GM12878 (cell line): ENCODE data around the gene HAAO. TPM values are rescaled to one million over a fixed set of nuclear protein-coding genes. Genes with fewer than 3 reads are reported as not detected.

ENCODE experiments used
- CBX3 ChIP-seq: fragments of 200-600 bp; sonication (generic); IDR thresholded peaks from 2 replicates; pipeline ENCODE4 v1.6.1; 2016; ENCODE audit warnings: low read depth, borderline replicate concordance
- EGR1 ChIP-seq, 2 experiments: IDR thresholded peaks; 1 replicate in 1 of 2; 2 replicates in 1 of 2; pipeline ENCODE4 v1.6.1; 2011 to 2012; ENCODE audit warnings: low read depth in 2 of 2, low read length in 2 of 2, borderline replicate concordance in 1 of 2, mild to moderate bottlenecking in 1 of 2, moderate library complexity in 1 of 2
- KDM1A ChIP-seq: fragments of 200-600 bp; sonication (generic); IDR thresholded peaks from 2 replicates; pipeline ENCODE4 v1.6.1; 2016; ENCODE audit warnings: borderline replicate concordance
- MEF2A ChIP-seq: IDR thresholded peaks from 2 replicates; pipeline ENCODE4 v1.6.1; 2011; ENCODE audit warnings: low read depth, mild to moderate bottlenecking, low read length, moderate library complexity; ENCODE audit not compliant: insufficient read depth
- POU2F2 ChIP-seq: IDR thresholded peaks from 3 replicates; pipeline ENCODE4 v1.6.1; 2011; ENCODE audit warnings: low read depth, mild to moderate bottlenecking, low read length, borderline replicate concordance
- RCOR1 ChIP-seq: conservative IDR thresholded peaks from 2 replicates; pipeline ENCODE4 v1.6.1; 2012; ENCODE audit warnings: low read depth, low read length, improper control_type of control experiment
- SMARCA5 ChIP-seq: fragments of 450-650 bp; IDR thresholded peaks from 2 replicates; pipeline ENCODE4 v1.6.1; 2017; ENCODE audit warnings: mild to moderate bottlenecking
- SP1 ChIP-seq: IDR thresholded peaks from one replicate; pipeline ENCODE4 v1.6.1; 2011; ENCODE audit warnings: low read depth, low read length
- YY1 ChIP-seq: IDR thresholded peaks from 2 replicates; pipeline ENCODE4 v1.6.1; 2011; ENCODE audit warnings: low read depth, mild to moderate bottlenecking, low read length
- ZNF207 ChIP-seq: fragments of 450-650 bp; IDR thresholded peaks from 2 replicates; pipeline ENCODE4 v1.6.1; 2014; ENCODE audit warnings: antibody characterized with exemption, mild to moderate bottlenecking, borderline replicate concordance
- polyA plus RNA-seq, 11 experiments: library from polyadenylated mRNA; depleted of rRNA in 4 of 11; unstranded in 6 of 11; stranded (reverse) in 5 of 11; fragments of >200 nt; fragmentation: Nextera tagmentation in 4 of 11; fragmentation: Illumina TruSeq in 1 of 11; extraction: Ambion mirVana in 4 of 11; extraction: Trizol in 1 of 11; gene quantifications; 1 replicate in 1 of 11; 2 replicates in 10 of 11; pipeline versions ENCODE4 v1.2.1 to v1.2.3, GENCODE V29; 2011 to 2016; ENCODE audit warnings: inconsistent platforms in 2 of 11, missing spikeins in 2 of 11, low read depth in 1 of 11
- total RNA-seq, 4 experiments: library from RNA; depleted of rRNA in 3 of 4; stranded (reverse); fragments of >200 nt in 3 of 4; fragmentation: Illumina TruSeq in 1 of 4; extraction: Trizol in 1 of 4; gene quantifications; 2 replicates each; pipeline versions ENCODE4 v1.2.1 to v1.2.3, GENCODE V29; 2013 to 2021
- TF ChIP-seq, protein P1 (sequence below): fragments of 450-650 bp; IDR thresholded peaks from 2 replicates; pipeline ENCODE4 v1.6.1; 2017; ENCODE audit warnings: mild to moderate bottlenecking, moderate library complexity
- TF ChIP-seq, protein P2 (sequence below): IDR thresholded peaks from 2 replicates; pipeline ENCODE4 v1.6.1; 2011; ENCODE audit warnings: low read depth, low read length, improper control_type of control experiment, borderline replicate concordance
- TF ChIP-seq, protein P3 (sequence below): IDR thresholded peaks from 2 replicates; pipeline ENCODE4 v1.6.1; 2011; ENCODE audit warnings: borderline replicate concordance, low read depth, mild to moderate bottlenecking, moderate library complexity, mixed read lengths, low read length; ENCODE audit not compliant: insufficient read depth; ENCODE audit errors: extremely low read length

The HAAO gene
- total and polyA plus RNA-seq, 10 of the 15 experiments (the other 5 are each of a cell fraction or from before 2014, with no cell fraction given) = 4.3 to 58.7 (median 26.8) TPM

DNA sequence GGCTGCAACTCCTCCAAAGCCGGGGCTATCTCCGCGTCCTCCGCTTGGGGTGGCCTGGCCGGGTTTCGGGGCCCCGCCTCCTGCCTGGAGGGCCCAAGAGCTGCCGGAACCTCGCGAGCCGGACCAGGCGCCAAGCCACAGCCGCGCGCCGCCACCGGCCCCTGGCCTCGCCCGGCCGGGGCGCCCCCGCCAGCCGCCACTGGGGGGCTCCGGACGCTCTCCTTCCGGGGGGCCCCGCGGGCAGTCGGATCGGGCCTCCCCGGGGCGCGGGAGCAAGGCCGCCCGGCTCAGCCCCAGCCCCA, 17.4 kb upstream of the HAAO start (continued):
- TF ChIP-seq EGR1 (IDR thresholded peaks at IDR 0.05; ENCODE audit: borderline replicate concordance in 1 of 2, low read depth in 2 of 2, low read length in 2 of 2) (0 out of 3 replicates have a peak, but pooled peaks of 1 of the 2 experiments have one; percentile 40), POU2F2 (no peak), YY1 (peak; percentile 19; the same call in 1 of the 2 replicates), CBX3 (no peak), ZNF207 (no peak), RCOR1 (no peak), MEF2A (no peak), KDM1A (no peak), SP1 (peak; percentile 5), SMARCA5 (peak; percentile 47; the same call in 1 of the 2 replicates)
- TF ChIP-seq, protein P1, sequence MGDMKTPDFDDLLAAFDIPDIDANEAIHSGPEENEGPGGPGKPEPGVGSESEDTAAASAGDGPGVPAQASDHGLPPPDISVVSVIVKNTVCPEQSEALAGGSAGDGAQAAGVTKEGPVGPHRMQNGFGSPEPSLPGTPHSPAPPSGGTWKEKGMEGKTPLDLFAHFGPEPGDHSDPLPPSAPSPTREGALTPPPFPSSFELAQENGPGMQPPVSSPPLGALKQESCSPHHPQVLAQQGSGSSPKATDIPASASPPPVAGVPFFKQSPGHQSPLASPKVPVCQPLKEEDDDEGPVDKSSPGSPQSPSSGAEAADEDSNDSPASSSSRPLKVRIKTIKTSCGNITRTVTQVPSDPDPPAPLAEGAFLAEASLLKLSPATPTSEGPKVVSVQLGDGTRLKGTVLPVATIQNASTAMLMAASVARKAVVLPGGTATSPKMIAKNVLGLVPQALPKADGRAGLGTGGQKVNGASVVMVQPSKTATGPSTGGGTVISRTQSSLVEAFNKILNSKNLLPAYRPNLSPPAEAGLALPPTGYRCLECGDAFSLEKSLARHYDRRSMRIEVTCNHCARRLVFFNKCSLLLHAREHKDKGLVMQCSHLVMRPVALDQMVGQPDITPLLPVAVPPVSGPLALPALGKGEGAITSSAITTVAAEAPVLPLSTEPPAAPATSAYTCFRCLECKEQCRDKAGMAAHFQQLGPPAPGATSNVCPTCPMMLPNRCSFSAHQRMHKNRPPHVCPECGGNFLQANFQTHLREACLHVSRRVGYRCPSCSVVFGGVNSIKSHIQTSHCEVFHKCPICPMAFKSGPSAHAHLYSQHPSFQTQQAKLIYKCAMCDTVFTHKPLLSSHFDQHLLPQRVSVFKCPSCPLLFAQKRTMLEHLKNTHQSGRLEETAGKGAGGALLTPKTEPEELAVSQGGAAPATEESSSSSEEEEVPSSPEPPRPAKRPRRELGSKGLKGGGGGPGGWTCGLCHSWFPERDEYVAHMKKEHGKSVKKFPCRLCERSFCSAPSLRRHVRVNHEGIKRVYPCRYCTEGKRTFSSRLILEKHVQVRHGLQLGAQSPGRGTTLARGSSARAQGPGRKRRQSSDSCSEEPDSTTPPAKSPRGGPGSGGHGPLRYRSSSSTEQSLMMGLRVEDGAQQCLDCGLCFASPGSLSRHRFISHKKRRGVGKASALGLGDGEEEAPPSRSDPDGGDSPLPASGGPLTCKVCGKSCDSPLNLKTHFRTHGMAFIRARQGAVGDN = no peak
- TF ChIP-seq, protein P2, sequence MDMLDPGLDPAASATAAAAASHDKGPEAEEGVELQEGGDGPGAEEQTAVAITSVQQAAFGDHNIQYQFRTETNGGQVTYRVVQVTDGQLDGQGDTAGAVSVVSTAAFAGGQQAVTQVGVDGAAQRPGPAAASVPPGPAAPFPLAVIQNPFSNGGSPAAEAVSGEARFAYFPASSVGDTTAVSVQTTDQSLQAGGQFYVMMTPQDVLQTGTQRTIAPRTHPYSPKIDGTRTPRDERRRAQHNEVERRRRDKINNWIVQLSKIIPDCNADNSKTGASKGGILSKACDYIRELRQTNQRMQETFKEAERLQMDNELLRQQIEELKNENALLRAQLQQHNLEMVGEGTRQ = no peak
- TF ChIP-seq, protein P3, sequence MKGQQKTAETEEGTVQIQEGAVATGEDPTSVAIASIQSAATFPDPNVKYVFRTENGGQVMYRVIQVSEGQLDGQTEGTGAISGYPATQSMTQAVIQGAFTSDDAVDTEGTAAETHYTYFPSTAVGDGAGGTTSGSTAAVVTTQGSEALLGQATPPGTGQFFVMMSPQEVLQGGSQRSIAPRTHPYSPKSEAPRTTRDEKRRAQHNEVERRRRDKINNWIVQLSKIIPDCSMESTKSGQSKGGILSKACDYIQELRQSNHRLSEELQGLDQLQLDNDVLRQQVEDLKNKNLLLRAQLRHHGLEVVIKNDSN = no peak
